ENCODE data around the gene MAD2L2.

The MAD2L2 gene

DNA sequence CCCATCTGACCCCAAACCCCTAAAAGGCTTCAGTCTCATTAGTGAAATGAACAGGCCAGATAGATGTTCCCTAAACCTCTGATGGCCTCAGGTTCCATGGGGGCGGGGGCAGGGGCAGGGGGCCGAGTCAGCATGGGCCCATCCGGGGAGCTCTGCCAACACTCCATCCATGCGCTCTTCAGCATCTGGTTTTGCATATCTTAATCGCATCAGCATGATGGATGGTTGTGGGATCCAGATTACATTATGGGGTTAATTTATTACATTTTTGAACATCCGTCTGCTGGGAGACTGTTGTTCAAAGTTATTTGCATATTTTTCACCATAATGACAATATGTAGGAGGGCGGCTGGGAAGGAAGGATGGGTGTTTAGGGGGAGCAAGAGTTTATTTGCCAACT lies 3.1 kb upstream of the MAD2L2 start:
- no peak for DNase-seq (ENCODE audit: low read depth)
- TF ChIP-seq, protein P1, sequence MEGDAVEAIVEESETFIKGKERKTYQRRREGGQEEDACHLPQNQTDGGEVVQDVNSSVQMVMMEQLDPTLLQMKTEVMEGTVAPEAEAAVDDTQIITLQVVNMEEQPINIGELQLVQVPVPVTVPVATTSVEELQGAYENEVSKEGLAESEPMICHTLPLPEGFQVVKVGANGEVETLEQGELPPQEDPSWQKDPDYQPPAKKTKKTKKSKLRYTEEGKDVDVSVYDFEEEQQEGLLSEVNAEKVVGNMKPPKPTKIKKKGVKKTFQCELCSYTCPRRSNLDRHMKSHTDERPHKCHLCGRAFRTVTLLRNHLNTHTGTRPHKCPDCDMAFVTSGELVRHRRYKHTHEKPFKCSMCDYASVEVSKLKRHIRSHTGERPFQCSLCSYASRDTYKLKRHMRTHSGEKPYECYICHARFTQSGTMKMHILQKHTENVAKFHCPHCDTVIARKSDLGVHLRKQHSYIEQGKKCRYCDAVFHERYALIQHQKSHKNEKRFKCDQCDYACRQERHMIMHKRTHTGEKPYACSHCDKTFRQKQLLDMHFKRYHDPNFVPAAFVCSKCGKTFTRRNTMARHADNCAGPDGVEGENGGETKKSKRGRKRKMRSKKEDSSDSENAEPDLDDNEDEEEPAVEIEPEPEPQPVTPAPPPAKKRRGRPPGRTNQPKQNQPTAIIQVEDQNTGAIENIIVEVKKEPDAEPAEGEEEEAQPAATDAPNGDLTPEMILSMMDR (IDR thresholded peaks at IDR 0.05; ENCODE audit: control insufficient read depth, insufficient read depth, low read depth, low read length, missing control alignments): no peak

GRCh38 chr1:11682799-11683198 lies 1.9 kb upstream of the MAD2L2 start:
- H3K4me3 ChIP-seq (ENCODE audit: control insufficient read depth, low read depth, low read length): no peak overlapping the region
- TF ChIP-seq, protein P1 (IDR thresholded peaks at IDR 0.05; ENCODE audit: control insufficient read depth, insufficient read depth, low read depth, low read length, missing control alignments): no peak
- no peak for DNase-seq (ENCODE audit: low read depth)

More for the DNA sequence above, 3.1 kb upstream of the MAD2L2 start:
- no peak overlapping the region for H3K4me3 ChIP-seq (ENCODE audit: control insufficient read depth, low read depth, low read length)

DNA sequence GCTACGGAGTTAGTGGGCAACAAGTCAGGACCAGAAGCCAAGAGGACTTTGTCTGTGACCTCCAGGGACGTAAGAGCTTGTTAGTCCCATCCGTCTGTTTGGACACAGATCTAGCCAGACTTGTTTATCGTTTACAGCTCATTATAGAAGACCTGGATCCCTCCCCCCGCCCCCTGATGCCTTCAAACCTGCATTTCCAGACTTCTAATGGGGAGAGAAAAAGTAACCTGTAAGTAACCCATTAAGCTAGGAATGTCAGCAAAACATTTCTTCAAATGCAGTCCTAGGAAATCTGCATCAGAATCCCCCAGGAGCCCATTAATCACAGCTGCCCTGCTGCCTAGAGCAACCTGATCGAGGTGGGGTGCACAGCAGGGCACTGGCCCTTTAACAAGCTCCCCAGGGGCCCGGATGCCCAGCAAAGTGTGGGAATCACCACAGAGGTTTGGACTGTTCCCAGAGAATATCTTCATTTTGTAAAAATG lies 1.4 kb upstream of the MAD2L2 start:
- TF ChIP-seq, protein P1 (IDR thresholded peaks at IDR 0.05; ENCODE audit: control insufficient read depth, insufficient read depth, low read depth, low read length, missing control alignments): no peak
- DNase-seq (ENCODE audit: low read depth): no peak
- no peak overlapping the region for H3K4me3 ChIP-seq (ENCODE audit: control insufficient read depth, low read depth, low read length)

- TF ChIP-seq, protein P1 (IDR thresholded peaks at IDR 0.05; ENCODE audit: control insufficient read depth, insufficient read depth, low read depth, low read length, missing control alignments): no peak
- DNase-seq (ENCODE audit: low read depth): no peak
- peak overlapping the region; percentile 98 for H3K4me3 ChIP-seq (ENCODE audit: control insufficient read depth, low read depth, low read length)
These were observed 478 bp downstream of the MAD2L2 start for GRCh38 chr1:11680270-11681070.

DNA sequence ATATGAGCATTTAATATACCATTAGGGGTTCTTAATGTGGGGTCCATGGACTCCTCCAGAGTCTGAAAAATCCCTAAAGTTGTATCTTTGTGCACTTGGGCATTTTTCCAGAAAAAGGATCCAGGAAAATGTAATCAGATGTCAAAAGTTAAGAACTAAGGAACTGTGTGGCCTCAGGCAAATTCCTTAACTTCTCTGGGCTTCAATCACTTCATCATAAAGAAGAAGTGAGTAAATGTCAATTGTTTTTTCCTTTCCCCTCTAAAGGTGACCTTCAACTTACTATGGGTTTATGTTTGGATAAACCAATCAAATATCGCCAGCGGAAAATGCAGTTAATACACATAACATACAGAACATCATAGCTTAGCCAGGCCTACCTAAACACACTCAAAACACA lies 2.5 kb downstream of the MAD2L2 start:
- no peak for DNase-seq (ENCODE audit: low read depth)
- TF ChIP-seq, protein P1 (IDR thresholded peaks at IDR 0.05; ENCODE audit: control insufficient read depth, insufficient read depth, low read depth, low read length, missing control alignments): no peak
- no peak overlapping the region for H3K4me3 ChIP-seq (ENCODE audit: control insufficient read depth, low read depth, low read length)

- TF ChIP-seq, protein P1 (IDR thresholded peaks at IDR 0.05; ENCODE audit: control insufficient read depth, insufficient read depth, low read depth, low read length, missing control alignments): no peak
- no peak overlapping the region for H3K4me3 ChIP-seq (ENCODE audit: control insufficient read depth, low read depth, low read length)
- DNase-seq (ENCODE audit: low read depth): no peak
These were observed 4.4 kb downstream of the MAD2L2 start for GRCh38 chr1:11676386-11677103.
